DMS53 (cell line): ENCODE results near the gene ATP2B2.

ENCODE experiments used
- DNase-seq: peaks from one replicate; lab custom pipeline; 2025; lab: John Stamatoyannopoulos, UW

The ATP2B2 gene

GRCh38 chr3:10510743-10511432, 5.5 kb upstream of the ATP2B2 start:
- DNase-seq, result no peak

GRCh38 chr3:10510086-10510742, 4.8 kb upstream of the ATP2B2 start:
- no peak for DNase-seq

GRCh38 chr3:10509325-10509724, 3.9 kb upstream of the ATP2B2 start:
- no peak for DNase-seq

- DNase-seq, result no peak
Measured at GRCh38 chr3:10508619-10509260, 3.4 kb upstream of the ATP2B2 start.

GRCh38 chr3:10508235-10508618, 2.8 kb upstream of the ATP2B2 start:
- DNase-seq, result no peak

- no peak for DNase-seq
Measured at GRCh38 chr3:10507331-10507730, 1.9 kb upstream of the ATP2B2 start.

GRCh38 chr3:10506696-10507095, 1.3 kb upstream of the ATP2B2 start:
- DNase-seq, result no peak

GRCh38 chr3:10505791-10506585, 602 bp upstream of the ATP2B2 start:
- DNase-seq, result peak; percentile 9

- no peak for DNase-seq
Measured at GRCh38 chr3:10504171-10505049, 976 bp downstream of the ATP2B2 start.

- DNase-seq, result no peak
Measured at GRCh38 chr3:10503217-10503796, 2.1 kb downstream of the ATP2B2 start.

GRCh38 chr3:10502185-10502880, 3.1 kb downstream of the ATP2B2 start:
- no peak for DNase-seq

GRCh38 chr3:10501664-10502052, 3.7 kb downstream of the ATP2B2 start:
- no peak for DNase-seq

GRCh38 chr3:10500717-10501663, 4.4 kb downstream of the ATP2B2 start:
- DNase-seq, result no peak

- no peak for DNase-seq
Measured at GRCh38 chr3:10498271-10498670, 7.1 kb downstream of the ATP2B2 start.

GRCh38 chr3:10497439-10497838, 7.9 kb downstream of the ATP2B2 start:
- no peak for DNase-seq

- no peak for DNase-seq
Measured at GRCh38 chr3:10496121-10496863, 9.1 kb downstream of the ATP2B2 start.

- DNase-seq, result no peak
Measured at GRCh38 chr3:10495614-10496013, 9.8 kb downstream of the ATP2B2 start.

- DNase-seq, result peak; percentile 40
Measured at GRCh38 chr3:10495003-10495402, 10.4 kb downstream of the ATP2B2 start.

- no peak for DNase-seq
Measured at GRCh38 chr3:10494180-10494579, 11.2 kb downstream of the ATP2B2 start.
